Measurements from ENCODE around the gene SH3RF2.

- TF ChIP-seq EZH2 (conservative IDR thresholded peaks at IDR 0.05; ENCODE audit: low read depth, low read length) (no peak), POLR2A (IDR thresholded peaks at IDR 0.05; ENCODE audit: insufficient read depth in 1 of 2, low read depth in 2 of 2, low read length in 2 of 2) (no peak), ZNF564 (CRISPR knock-in tag; IDR thresholded peaks at IDR 0.05) (no peak), POLR2G (IDR thresholded peaks at IDR 0.05; ENCODE audit: low read depth, low read length) (no peak), TAF1 (CRISPR knock-in tag; IDR thresholded peaks at IDR 0.05) (no peak), CTCF (CRISPR knock-in tag; IDR thresholded peaks at IDR 0.05) (no peak), SOX6 (IDR thresholded peaks at IDR 0.05) (no peak), SOX6 (CRISPR knock-in tag; IDR thresholded peaks at IDR 0.05) (no peak), ISX (CRISPR knock-in tag; conservative IDR thresholded peaks at IDR 0.05) (no peak), HCFC1 (IDR thresholded peaks at IDR 0.05; ENCODE audit: low read depth, low read length) (no peak), POLR2AphosphoS5 (IDR thresholded peaks at IDR 0.05; ENCODE audit: low read depth, low read length) (no peak), ZSCAN21 (CRISPR knock-in tag; IDR thresholded peaks at IDR 0.05; ENCODE audit: borderline replicate concordance) (no peak), ATF3 (CRISPR knock-in tag; IDR thresholded peaks at IDR 0.05) (no peak), USF2 (IDR thresholded peaks at IDR 0.05; ENCODE audit: low read depth, low read length) (no peak), USF2 (CRISPR knock-in tag; IDR thresholded peaks at IDR 0.05; ENCODE audit: borderline replicate concordance) (no peak)
Measured at GRCh38 chr5:145939540-145940065, 3.2 kb downstream of the SH3RF2 start.
